Endothelial cell of umbilical vein (primary cell): ENCODE data around the gene ST3GAL5. TPM values are rescaled to one million over a fixed set of nuclear protein-coding genes. Genes with fewer than 3 reads are reported as not detected.

Experiments
- BruUV-seq: library from RNA; stranded (reverse); fragments of 400-500 nt; replicated peaks from 2 replicates; lab custom pipeline; 2021; lab: Mats Ljungman, UMichigan
- CTCF ChIA-PET: fragments of 300-600, 350-600 bp; sonication (Branson Sonifier 250); formaldehyde crosslinking; loops from one replicate; lab custom pipeline; 2021; ENCODE audit warnings: antibody characterized with exemption, inconsistent platforms; lab: Charles Lee
- POLR2A ChIA-PET: fragments of 300-600, 350-600 bp; sonication (Branson Sonifier 250); formaldehyde crosslinking; loops from one replicate; lab custom pipeline; 2021; ENCODE audit warnings: antibody characterized with exemption, inconsistent platforms; lab: Charles Lee
- DNase-seq: peaks from one replicate; pipeline ENCODE4 v3.0.0-alpha.2; 2011; ENCODE audit warnings: low read depth, low spot score
- FAIRE-seq: peaks from 2 replicates; lab custom pipeline; 2011; peaks lifted over from hg19 to GRCh38; lab: Jason Lieb, UNC
- H2AFZ ChIP-seq: 2 replicates; pipeline ENCODE4 v1.6.0; 2012; ENCODE audit warnings: low read depth, low read length, control low read depth, inconsistent platforms
- H3K27ac ChIP-seq: 2 replicates; pipeline ENCODE4 v1.5.1; 2011; ENCODE audit warnings: low read depth, mild to moderate bottlenecking, control low read depth, low read length, moderate library complexity; ENCODE audit not compliant: insufficient read depth
- H3K27me3 ChIP-seq, 2 experiments: 2 replicates each; pipeline versions ENCODE4 v1.6.0 to v1.6.1; 2011; ENCODE audit warnings: low read length in 2 of 2, mixed read lengths in 1 of 2; ENCODE audit not compliant: control insufficient read depth in 2 of 2, insufficient read depth in 2 of 2
- H3K36me3 ChIP-seq, 2 experiments: 2 replicates in 1 of 2; 3 replicates in 1 of 2; pipeline ENCODE4 v1.5.1; 2011; ENCODE audit warnings: low read length in 2 of 2, mild to moderate bottlenecking in 1 of 2, moderate library complexity in 1 of 2; ENCODE audit not compliant: control insufficient read depth in 2 of 2, insufficient read depth in 2 of 2; ENCODE audit errors: extremely low read depth in 1 of 2
- H3K4me1 ChIP-seq: 3 replicates; pipeline ENCODE4 v1.5.1; 2011; ENCODE audit warnings: mild to moderate bottlenecking, low read length; ENCODE audit not compliant: control insufficient read depth, insufficient read depth; ENCODE audit errors: extremely low read depth
- H3K4me2 ChIP-seq: 2 replicates; pipeline ENCODE4 v1.6.1; 2011; ENCODE audit warnings: low read length, control low read depth, mixed read lengths; ENCODE audit not compliant: insufficient read depth
- H3K4me3 ChIP-seq, 3 experiments: fragments of 200-600 bp in 1 of 3; sonication (generic), shearing (Covaris generic) in 1 of 3; replicated peaks in 1 of 3; 2 replicates each; pipeline ENCODE4 v1.5.1; 2011 to 2016; ENCODE audit warnings: control low read depth in 3 of 3, low read length in 3 of 3, mild to moderate bottlenecking in 2 of 3, inconsistent platforms in 1 of 3, low read depth in 1 of 3, moderate library complexity in 1 of 3; ENCODE audit not compliant: insufficient read depth in 1 of 3
- H3K79me2 ChIP-seq: 2 replicates; pipeline ENCODE4 v1.6.0; 2012; ENCODE audit warnings: low read length, inconsistent platforms; ENCODE audit not compliant: control insufficient read depth, insufficient read depth
- H3K9ac ChIP-seq: replicated peaks from 2 replicates; pipeline ENCODE3; 2011; ENCODE audit warnings: low read length, control low read depth; ENCODE audit not compliant: insufficient read depth; ENCODE audit errors: extremely low read depth
- H3K9me1 ChIP-seq: replicated peaks from 3 replicates; pipeline ENCODE4 v1.6.0; 2011; ENCODE audit warnings: mild to moderate bottlenecking, low read length; ENCODE audit not compliant: control insufficient read depth, insufficient read depth; ENCODE audit errors: extremely low read depth
- H3K9me3 ChIP-seq: replicated peaks from 2 replicates; pipeline ENCODE4 v1.5.1; 2012; ENCODE audit warnings: low read length, inconsistent platforms; ENCODE audit not compliant: control insufficient read depth, insufficient read depth
- H4K20me1 ChIP-seq: replicated peaks from 2 replicates; pipeline ENCODE3; 2011; ENCODE audit warnings: mild to moderate bottlenecking, low read length; ENCODE audit not compliant: control insufficient read depth, insufficient read depth; ENCODE audit errors: extremely low read depth
- EZH2 ChIP-seq: IDR thresholded peaks from 2 replicates; pipeline ENCODE4 v1.6.1; 2012; ENCODE audit warnings: borderline replicate concordance, low read depth, mild to moderate bottlenecking, moderate library complexity, low read length, inconsistent platforms; ENCODE audit not compliant: severe bottlenecking
- FOS ChIP-seq: IDR thresholded peaks from 2 replicates; pipeline ENCODE4 v1.6.1; 2011; ENCODE audit warnings: mild to moderate bottlenecking, low read length, moderate library complexity, borderline replicate concordance; ENCODE audit not compliant: insufficient read depth
- GATA2 ChIP-seq: IDR thresholded peaks from 2 replicates; pipeline ENCODE4 v1.7.0; 2011; ENCODE audit warnings: low read depth, mild to moderate bottlenecking, moderate library complexity, mixed read lengths, low read length; ENCODE audit not compliant: insufficient read length, insufficient read depth
- JUN ChIP-seq: IDR thresholded peaks from 2 replicates; pipeline ENCODE4 v1.6.1; 2011; ENCODE audit warnings: borderline replicate concordance, low read depth; ENCODE audit not compliant: insufficient read length, insufficient read depth
- MYC ChIP-seq: IDR thresholded peaks from one replicate; pipeline ENCODE4 v1.6.1; 2011; ENCODE audit warnings: mild to moderate bottlenecking, low read depth, low read length
- POLR2A ChIP-seq: IDR thresholded peaks from 2 replicates; pipeline ENCODE4 v1.6.1; 2012; ENCODE audit warnings: low read depth, mild to moderate bottlenecking, control low read depth, low read length
- POLR2AphosphoS5 ChIP-seq: IDR thresholded peaks from 2 replicates; pipeline ENCODE4 v1.6.1; 2012; ENCODE audit warnings: low read depth, mild to moderate bottlenecking, control low read depth, low read length, moderate library complexity; ENCODE audit not compliant: insufficient read depth
- dilution Hi-C: fragments of 300-500 bp; cut with MboI; formaldehyde crosslinking; loops from one replicate; pipeline ENCODE4 v1.15.0; 2019; ENCODE audit warnings: low sequenced_read_pairs; ENCODE audit not compliant: extremely low pct_ligation_motif_present
- intact Hi-C: fragments of 100-400 bp; cut with micrococcal nuclease; formaldehyde crosslinking; loops from one replicate; pipeline ENCODE4 v1.10.0; 2022
- polyA plus RNA-seq, 4 experiments: library from polyadenylated mRNA; depleted of rRNA in 3 of 4; stranded (reverse) in 3 of 4; unstranded in 1 of 4; fragments of >200 nt; gene quantifications; 2 replicates each; pipeline versions ENCODE4 v1.2.1 to v1.2.3, GENCODE V29; 2011 to 2012; ENCODE audit warnings: missing spikeins in 1 of 4
- total RNA-seq: library from RNA; stranded (reverse); gene quantifications from 2 replicates; pipeline ENCODE4 v1.2.3, GENCODE V29; 2021
- TF ChIP-seq, protein P1 (sequence below): IDR thresholded peaks from 2 replicates; pipeline ENCODE4 v1.6.1; 2011; ENCODE audit not compliant: insufficient read depth, insufficient read length
- TF ChIP-seq, protein P2 (sequence below), 2 donors: IDR thresholded peaks; 1 replicate in 1 of 2; 2 replicates in 1 of 2; pipeline ENCODE4 v1.5.1; 2011; ENCODE audit warnings: low read length in 2 of 2, mild to moderate bottlenecking in 2 of 2, moderate library complexity in 2 of 2, control low read depth in 1 of 2, inconsistent platforms in 1 of 2, low read depth in 1 of 2; ENCODE audit not compliant: insufficient read depth in 1 of 2; ENCODE audit errors: extremely low read depth in 1 of 2

The ST3GAL5 gene
- total and polyA plus RNA-seq, 2 donors (not counting 3 experiments of a cell fraction or from before 2014, with no cell fraction given) = 9.5 to 16.0 TPM

DNA sequence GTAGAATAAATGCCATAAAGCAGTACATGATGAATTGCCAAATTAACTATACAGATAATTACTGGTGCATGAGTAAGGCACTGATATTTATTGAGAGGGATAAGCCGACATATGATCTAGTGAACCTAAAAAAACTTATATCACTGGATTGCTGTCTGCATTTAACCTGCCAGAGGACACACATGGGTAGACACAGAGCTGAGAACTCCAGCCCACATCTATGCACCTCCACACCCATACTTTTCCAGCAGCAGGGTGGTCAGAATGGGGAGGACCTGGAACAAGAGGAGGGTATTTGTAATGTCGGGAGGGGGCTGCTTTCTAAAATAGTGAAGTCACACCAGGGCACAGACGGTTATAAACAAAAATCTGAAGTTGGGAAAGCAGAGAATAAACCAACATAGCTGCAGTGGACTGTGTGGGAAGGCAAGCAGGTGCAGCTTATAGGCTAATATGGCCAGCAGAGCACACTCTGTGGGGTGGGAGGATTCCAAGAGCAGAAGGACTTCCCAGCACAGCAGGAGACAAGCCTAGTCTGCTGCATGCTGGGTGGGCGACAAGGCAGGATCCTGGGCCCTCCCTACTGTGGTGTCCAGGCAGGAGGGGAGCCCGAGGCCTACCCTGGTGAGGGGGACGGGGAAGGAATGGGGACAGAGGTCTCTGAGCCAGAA, 17.2 kb downstream of the ST3GAL5 start:
- no peaks in the 10 kb centered on the region for H3K4me1 ChIP-seq
- H3K4me3 ChIP-seq = no peak overlapping the region
- no peaks in the 10 kb centered on the region for H3K9me3 ChIP-seq
- H3K79me2 ChIP-seq = no peaks in the 10 kb centered on the region
- H2AFZ ChIP-seq = no peak overlapping the region
- no peaks in the 10 kb centered on the region for H3K36me3 ChIP-seq
- H3K4me2 ChIP-seq = no peak overlapping the region
- FAIRE-seq (no peak), DNase-seq (no peak)
- ChIA-PET POLR2A (no interaction called here), CTCF (interaction anchor here (1.5 kb wide), 1 partner anchor 208 kb away, joined by 3 read pairs; no protein-coding TSS in a partner anchor)
- dilution Hi-C loops (no loop called here), intact Hi-C loops (no loop called here)
- no peak overlapping the region for H3K9ac ChIP-seq
- no peaks in the 10 kb centered on the region for H4K20me1 ChIP-seq
- no peaks in the 10 kb centered on the region for H3K9me1 ChIP-seq
- BruUV-seq = no TSS peak
- TF ChIP-seq, protein P1, sequence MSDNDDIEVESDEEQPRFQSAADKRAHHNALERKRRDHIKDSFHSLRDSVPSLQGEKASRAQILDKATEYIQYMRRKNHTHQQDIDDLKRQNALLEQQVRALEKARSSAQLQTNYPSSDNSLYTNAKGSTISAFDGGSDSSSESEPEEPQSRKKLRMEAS = no peak
- TF ChIP-seq, protein P2, sequence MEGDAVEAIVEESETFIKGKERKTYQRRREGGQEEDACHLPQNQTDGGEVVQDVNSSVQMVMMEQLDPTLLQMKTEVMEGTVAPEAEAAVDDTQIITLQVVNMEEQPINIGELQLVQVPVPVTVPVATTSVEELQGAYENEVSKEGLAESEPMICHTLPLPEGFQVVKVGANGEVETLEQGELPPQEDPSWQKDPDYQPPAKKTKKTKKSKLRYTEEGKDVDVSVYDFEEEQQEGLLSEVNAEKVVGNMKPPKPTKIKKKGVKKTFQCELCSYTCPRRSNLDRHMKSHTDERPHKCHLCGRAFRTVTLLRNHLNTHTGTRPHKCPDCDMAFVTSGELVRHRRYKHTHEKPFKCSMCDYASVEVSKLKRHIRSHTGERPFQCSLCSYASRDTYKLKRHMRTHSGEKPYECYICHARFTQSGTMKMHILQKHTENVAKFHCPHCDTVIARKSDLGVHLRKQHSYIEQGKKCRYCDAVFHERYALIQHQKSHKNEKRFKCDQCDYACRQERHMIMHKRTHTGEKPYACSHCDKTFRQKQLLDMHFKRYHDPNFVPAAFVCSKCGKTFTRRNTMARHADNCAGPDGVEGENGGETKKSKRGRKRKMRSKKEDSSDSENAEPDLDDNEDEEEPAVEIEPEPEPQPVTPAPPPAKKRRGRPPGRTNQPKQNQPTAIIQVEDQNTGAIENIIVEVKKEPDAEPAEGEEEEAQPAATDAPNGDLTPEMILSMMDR (IDR thresholded peaks at IDR 0.05; ENCODE audit: extremely low read depth in 1 of 2, insufficient read depth in 1 of 2, low read depth in 1 of 2, low read length in 2 of 2) = no peak
- TF ChIP-seq EZH2 (no peak), MYC (no peak), FOS (no peak), POLR2A (no peak), JUN (no peak), GATA2 (no peak), POLR2AphosphoS5 (no peak)
- no peaks in the 10 kb centered on the region for H3K27me3 ChIP-seq
- no peak overlapping the region for H3K27ac ChIP-seq
